Panc1 (cell line): ENCODE data around the gene TRIM25.

ENCODE experiments used
- POLR2AphosphoS5 ChIP-seq: IDR thresholded peaks from 2 replicates; pipeline ENCODE4 v1.6.1; 2012; ENCODE audit warnings: mild to moderate bottlenecking, low read depth, low read length, moderate library complexity
- SIN3A ChIP-seq: IDR thresholded peaks from 2 replicates; pipeline ENCODE4 v1.6.1; 2012; ENCODE audit warnings: low read depth, mild to moderate bottlenecking, low read length, moderate library complexity, borderline replicate concordance; ENCODE audit not compliant: insufficient read depth
- TCF7L2 ChIP-seq: IDR thresholded peaks from 2 replicates; pipeline ENCODE4 v1.6.1; 2011; ENCODE audit warnings: mild to moderate bottlenecking, low read depth, low read length, inconsistent platforms
- TF ChIP-seq, protein P1 (sequence below): fragments of 450-650 bp; IDR thresholded peaks from 2 replicates; pipeline ENCODE4 v1.5.1; 2017; ENCODE audit warnings: mild to moderate bottlenecking
- TF ChIP-seq, protein P2 (sequence below), 2 experiments: IDR thresholded peaks; 2 replicates each; pipeline ENCODE4 v1.6.1; 2011 to 2012; ENCODE audit warnings: low read depth in 2 of 2, control low read depth in 1 of 2, low read length in 1 of 2, mild to moderate bottlenecking in 1 of 2, moderate library complexity in 1 of 2; ENCODE audit not compliant: insufficient read depth in 1 of 2

DNA sequence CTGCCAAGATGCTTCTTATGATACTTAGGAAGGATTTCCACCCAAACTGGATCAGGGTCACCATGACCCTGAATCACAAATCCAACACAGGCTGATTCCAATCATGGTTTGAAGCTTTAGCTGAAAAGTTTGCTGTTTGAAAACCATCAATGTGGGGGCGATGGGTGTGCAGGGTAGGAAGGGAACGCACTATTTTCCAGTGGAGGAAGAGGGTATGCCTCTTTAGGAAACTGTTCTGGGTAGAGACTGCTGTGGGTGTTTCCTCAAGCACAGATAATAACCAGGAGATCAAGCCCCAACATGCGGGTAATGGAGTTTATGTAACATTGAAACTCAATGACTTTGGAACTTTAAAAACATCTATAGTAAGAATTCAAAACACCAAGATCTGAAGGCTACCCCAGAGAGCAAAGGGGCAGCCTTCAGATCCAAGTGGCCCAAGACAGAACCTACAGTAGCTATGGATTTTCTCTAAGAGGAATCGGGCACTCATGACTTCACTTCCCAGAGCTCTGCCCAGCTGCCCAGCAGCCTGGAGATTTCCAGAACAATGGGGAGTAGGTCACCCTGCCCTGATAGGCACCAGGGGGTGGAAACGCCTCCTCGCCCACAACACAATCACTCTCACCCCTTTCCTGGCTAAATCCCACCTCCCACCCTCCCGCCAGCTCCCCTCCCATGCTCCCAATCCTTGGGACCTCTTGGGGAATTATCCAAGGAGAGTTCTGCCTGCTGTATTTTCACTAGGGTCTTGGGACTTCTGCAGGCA lies 22.8 kb downstream of the TRIM25 start:
- TF ChIP-seq, protein P1, sequence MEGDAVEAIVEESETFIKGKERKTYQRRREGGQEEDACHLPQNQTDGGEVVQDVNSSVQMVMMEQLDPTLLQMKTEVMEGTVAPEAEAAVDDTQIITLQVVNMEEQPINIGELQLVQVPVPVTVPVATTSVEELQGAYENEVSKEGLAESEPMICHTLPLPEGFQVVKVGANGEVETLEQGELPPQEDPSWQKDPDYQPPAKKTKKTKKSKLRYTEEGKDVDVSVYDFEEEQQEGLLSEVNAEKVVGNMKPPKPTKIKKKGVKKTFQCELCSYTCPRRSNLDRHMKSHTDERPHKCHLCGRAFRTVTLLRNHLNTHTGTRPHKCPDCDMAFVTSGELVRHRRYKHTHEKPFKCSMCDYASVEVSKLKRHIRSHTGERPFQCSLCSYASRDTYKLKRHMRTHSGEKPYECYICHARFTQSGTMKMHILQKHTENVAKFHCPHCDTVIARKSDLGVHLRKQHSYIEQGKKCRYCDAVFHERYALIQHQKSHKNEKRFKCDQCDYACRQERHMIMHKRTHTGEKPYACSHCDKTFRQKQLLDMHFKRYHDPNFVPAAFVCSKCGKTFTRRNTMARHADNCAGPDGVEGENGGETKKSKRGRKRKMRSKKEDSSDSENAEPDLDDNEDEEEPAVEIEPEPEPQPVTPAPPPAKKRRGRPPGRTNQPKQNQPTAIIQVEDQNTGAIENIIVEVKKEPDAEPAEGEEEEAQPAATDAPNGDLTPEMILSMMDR, result no peak
- TF ChIP-seq, protein P2, sequence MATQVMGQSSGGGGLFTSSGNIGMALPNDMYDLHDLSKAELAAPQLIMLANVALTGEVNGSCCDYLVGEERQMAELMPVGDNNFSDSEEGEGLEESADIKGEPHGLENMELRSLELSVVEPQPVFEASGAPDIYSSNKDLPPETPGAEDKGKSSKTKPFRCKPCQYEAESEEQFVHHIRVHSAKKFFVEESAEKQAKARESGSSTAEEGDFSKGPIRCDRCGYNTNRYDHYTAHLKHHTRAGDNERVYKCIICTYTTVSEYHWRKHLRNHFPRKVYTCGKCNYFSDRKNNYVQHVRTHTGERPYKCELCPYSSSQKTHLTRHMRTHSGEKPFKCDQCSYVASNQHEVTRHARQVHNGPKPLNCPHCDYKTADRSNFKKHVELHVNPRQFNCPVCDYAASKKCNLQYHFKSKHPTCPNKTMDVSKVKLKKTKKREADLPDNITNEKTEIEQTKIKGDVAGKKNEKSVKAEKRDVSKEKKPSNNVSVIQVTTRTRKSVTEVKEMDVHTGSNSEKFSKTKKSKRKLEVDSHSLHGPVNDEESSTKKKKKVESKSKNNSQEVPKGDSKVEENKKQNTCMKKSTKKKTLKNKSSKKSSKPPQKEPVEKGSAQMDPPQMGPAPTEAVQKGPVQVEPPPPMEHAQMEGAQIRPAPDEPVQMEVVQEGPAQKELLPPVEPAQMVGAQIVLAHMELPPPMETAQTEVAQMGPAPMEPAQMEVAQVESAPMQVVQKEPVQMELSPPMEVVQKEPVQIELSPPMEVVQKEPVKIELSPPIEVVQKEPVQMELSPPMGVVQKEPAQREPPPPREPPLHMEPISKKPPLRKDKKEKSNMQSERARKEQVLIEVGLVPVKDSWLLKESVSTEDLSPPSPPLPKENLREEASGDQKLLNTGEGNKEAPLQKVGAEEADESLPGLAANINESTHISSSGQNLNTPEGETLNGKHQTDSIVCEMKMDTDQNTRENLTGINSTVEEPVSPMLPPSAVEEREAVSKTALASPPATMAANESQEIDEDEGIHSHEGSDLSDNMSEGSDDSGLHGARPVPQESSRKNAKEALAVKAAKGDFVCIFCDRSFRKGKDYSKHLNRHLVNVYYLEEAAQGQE (IDR thresholded peaks at IDR 0.05; ENCODE audit: insufficient read depth in 1 of 2, low read depth in 2 of 2, low read length in 1 of 2), result no peak
- no peak for TF ChIP-seq POLR2AphosphoS5
- TF ChIP-seq SIN3A, result no peak
- no peak for TF ChIP-seq TCF7L2
